Epithelial cell of esophagus (primary cell): ENCODE results near the gene FYTTD1.

ENCODE experiments used
- DNase-seq: peaks from one replicate; pipeline ENCODE4 v3.0.0; 2010; ENCODE audit warnings: low read depth
- H3K4me3 ChIP-seq: 2 replicates; pipeline ENCODE4 v1.5.1; 2011; ENCODE audit warnings: mild to moderate bottlenecking, low read length, control low read depth
- CTCF ChIP-seq: IDR thresholded peaks from 2 replicates; pipeline ENCODE4 v1.5.1; 2011; ENCODE audit warnings: low read depth, mild to moderate bottlenecking, low read length, control low read depth, inconsistent platforms; ENCODE audit not compliant: insufficient read depth; ENCODE audit errors: missing control alignments

FYTTD1 gene

GRCh38 chr3:197752107-197752506 lies 2.4 kb downstream of the FYTTD1 start:
- H3K4me3 ChIP-seq = no peak overlapping the region
- DNase-seq = no peak
- no peak for TF ChIP-seq CTCF

GRCh38 chr3:197753263-197753662 lies 3.6 kb downstream of the FYTTD1 start:
- peak; percentile 16 for TF ChIP-seq CTCF
- no peak overlapping the region for H3K4me3 ChIP-seq
- DNase-seq = no peak

GRCh38 chr3:197756704-197757103 lies 7.0 kb downstream of the FYTTD1 start:
- H3K4me3 ChIP-seq = no peak overlapping the region
- TF ChIP-seq CTCF = no peak
- no peak for DNase-seq

- H3K4me3 ChIP-seq = no peak overlapping the region
- no peak for DNase-seq
- no peak for TF ChIP-seq CTCF
Observed at GRCh38 chr3:197758512-197758911, 8.8 kb downstream of the FYTTD1 start.

GRCh38 chr3:197761784-197762183 lies 12.1 kb downstream of the FYTTD1 start:
- TF ChIP-seq CTCF = no peak
- DNase-seq = no peak
- H3K4me3 ChIP-seq = no peak overlapping the region

- DNase-seq = no peak
- no peak overlapping the region for H3K4me3 ChIP-seq
- TF ChIP-seq CTCF = no peak
Observed at GRCh38 chr3:197775317-197775716, 25.6 kb downstream of the FYTTD1 start.

GRCh38 chr3:197782230-197782629 lies 32.5 kb downstream of the FYTTD1 start:
- H3K4me3 ChIP-seq = no peak overlapping the region
- TF ChIP-seq CTCF = no peak
- no peak for DNase-seq
